H9 (cell line): ENCODE measurements around the gene SPINT1. TPM values are rescaled to one million over a fixed set of nuclear protein-coding genes. Genes with fewer than 3 reads are reported as not detected.

Experiments used
- DNase-seq: peaks from one replicate; pipeline ENCODE4 v3.0.0-alpha.2; 2017
- H2AFZ ChIP-seq: one replicate; pipeline ENCODE4 v1.6.1; 2013; ENCODE audit warnings: mild to moderate bottlenecking, low read length, control low read depth, moderate library complexity
- H2AK5ac ChIP-seq: 2 replicates; pipeline ENCODE4 v1.6.1; 2013; ENCODE audit warnings: low read length, control low read depth, mixed read lengths; ENCODE audit not compliant: insufficient read length
- H2BK120ac ChIP-seq: one replicate; pipeline ENCODE4 v1.6.1; 2013; ENCODE audit warnings: low read depth, mild to moderate bottlenecking, low read length, control low read depth, inconsistent platforms; ENCODE audit not compliant: poor library complexity, severe bottlenecking
- H2BK12ac ChIP-seq: 2 replicates; pipeline ENCODE4 v1.6.1; 2013; ENCODE audit warnings: low read length, control low read depth, mixed read lengths, low read depth; ENCODE audit not compliant: insufficient read length
- H2BK15ac ChIP-seq: 2 replicates; pipeline ENCODE4 v1.6.1; 2013; ENCODE audit warnings: low read depth, low read length, control low read depth
- H2BK20ac ChIP-seq: one replicate; pipeline ENCODE4 v1.6.1; 2013; ENCODE audit warnings: low read depth, mild to moderate bottlenecking, low read length, control low read depth, inconsistent platforms; ENCODE audit not compliant: poor library complexity, severe bottlenecking
- H2BK5ac ChIP-seq: 2 replicates; pipeline ENCODE4 v1.6.1; 2013; ENCODE audit warnings: low read length, control low read depth, mixed read lengths; ENCODE audit not compliant: insufficient read length
- H3K14ac ChIP-seq: 2 replicates; pipeline ENCODE4 v1.6.1; 2013; ENCODE audit warnings: low read length, control low read depth; ENCODE audit not compliant: insufficient read depth
- H3K18ac ChIP-seq: 2 replicates; pipeline ENCODE4 v1.6.1; 2013; ENCODE audit warnings: low read depth, mild to moderate bottlenecking, mixed read lengths, low read length, control low read depth; ENCODE audit not compliant: insufficient read length
- H3K23ac ChIP-seq: 2 replicates; pipeline ENCODE4 v1.6.1; 2013; ENCODE audit warnings: low read length, control low read depth, mixed read lengths, low read depth; ENCODE audit not compliant: insufficient read length
- H3K23me2 ChIP-seq: 2 replicates; pipeline ENCODE4 v1.6.1; 2013; ENCODE audit warnings: low read depth, mild to moderate bottlenecking, mixed read lengths, low read length, control low read depth; ENCODE audit not compliant: insufficient read length, poor library complexity, severe bottlenecking
- H3K27ac ChIP-seq: 2 replicates; pipeline ENCODE4 v1.5.1; 2013; ENCODE audit warnings: low read length, control low read depth, mixed read lengths, low read depth; ENCODE audit not compliant: insufficient read length
- H3K27me3 ChIP-seq: 2 replicates; pipeline ENCODE4 v1.6.1; 2013; ENCODE audit warnings: low read length, control low read depth, inconsistent platforms; ENCODE audit not compliant: insufficient read depth
- H3K4ac ChIP-seq: 2 replicates; pipeline ENCODE4 v1.6.1; 2013; ENCODE audit warnings: low read depth, mild to moderate bottlenecking, control low read depth, inconsistent platforms, low read length, moderate library complexity
- H3K4me1 ChIP-seq: 2 replicates; pipeline ENCODE4 v1.6.1; 2013; ENCODE audit warnings: low read length, control low read depth, inconsistent platforms; ENCODE audit not compliant: insufficient read depth
- H3K4me2 ChIP-seq: 2 replicates; pipeline ENCODE4 v1.6.1; 2013; ENCODE audit warnings: low read length, control low read depth, mixed read lengths; ENCODE audit not compliant: insufficient read length, insufficient read depth
- H3K56ac ChIP-seq: 2 replicates; pipeline ENCODE4 v1.6.1; 2013; ENCODE audit warnings: low read depth, mild to moderate bottlenecking, mixed read lengths, low read length, control low read depth; ENCODE audit not compliant: insufficient read length
- H3K79me1 ChIP-seq: 2 replicates; pipeline ENCODE4 v1.6.1; 2013; ENCODE audit warnings: low read depth, mild to moderate bottlenecking, moderate library complexity, low read length, control low read depth, inconsistent platforms; ENCODE audit not compliant: insufficient read depth, poor library complexity, severe bottlenecking
- H3K79me2 ChIP-seq: 2 replicates; pipeline ENCODE4 v1.6.1; 2013; ENCODE audit warnings: low read length, control low read depth, inconsistent platforms; ENCODE audit not compliant: insufficient read depth
- H3K9ac ChIP-seq: 2 replicates; pipeline ENCODE4 v1.6.1; 2013; ENCODE audit warnings: low read length, control low read depth, mixed read lengths; ENCODE audit not compliant: insufficient read length; ENCODE audit errors: extremely low read depth
- H3K9me3 ChIP-seq: one replicate; pipeline ENCODE4 v1.6.1; 2013; ENCODE audit warnings: low read depth, low read length, inconsistent platforms; ENCODE audit not compliant: control insufficient read depth
- H3T11ph ChIP-seq: one replicate; pipeline ENCODE4 v1.6.1; 2013; ENCODE audit warnings: mild to moderate bottlenecking, low read length, control low read depth, inconsistent platforms
- H4K20me1 ChIP-seq: one replicate; pipeline ENCODE4 v1.6.1; 2013; ENCODE audit not compliant: control insufficient read depth, insufficient read length, insufficient read depth
- H4K5ac ChIP-seq: 2 replicates; pipeline ENCODE4 v1.6.1; 2013; ENCODE audit warnings: low read depth, mild to moderate bottlenecking, mixed read lengths, low read length, control low read depth; ENCODE audit not compliant: insufficient read length
- H4K8ac ChIP-seq: replicated peaks from 2 replicates; pipeline ENCODE4 v1.6.1; 2013; ENCODE audit warnings: low read length, control low read depth, mixed read lengths, low read depth; ENCODE audit not compliant: insufficient read length
- H4K91ac ChIP-seq: 2 replicates; pipeline ENCODE4 v1.6.1; 2013; ENCODE audit warnings: low read depth, mild to moderate bottlenecking, moderate library complexity, mixed read lengths, low read length, control low read depth; ENCODE audit not compliant: insufficient read length
- H3K27ac Mint-ChIP-seq, 3 experiments: 2 replicates in 2 of 3; 3 replicates in 1 of 3; pipeline ENCODE4 v1.8.0; 2020 to 2021; ENCODE audit warnings: mixed read lengths in 3 of 3, mild to moderate bottlenecking in 1 of 3, moderate library complexity in 1 of 3
- H3K27me3 Mint-ChIP-seq: 2 replicates; pipeline ENCODE4 v1.8.0; 2021; ENCODE audit warnings: low read depth, mild to moderate bottlenecking, moderate library complexity, mixed read lengths
- H3K36me3 Mint-ChIP-seq, 3 experiments: 2 replicates in 2 of 3; 3 replicates in 1 of 3; pipeline ENCODE4 v1.8.0; 2020 to 2021; ENCODE audit warnings: low read depth in 3 of 3, mixed read lengths in 3 of 3; ENCODE audit not compliant: insufficient read depth in 1 of 3
- H3K4me1 Mint-ChIP-seq, 2 experiments: 2 replicates each; pipeline ENCODE4 v1.8.0; 2020; ENCODE audit warnings: mixed read lengths in 2 of 2
- H3K4me3 Mint-ChIP-seq, 2 experiments: 2 replicates in 1 of 2; 3 replicates in 1 of 2; pipeline ENCODE4 v1.8.0; 2020 to 2021; ENCODE audit warnings: mild to moderate bottlenecking in 2 of 2, mixed read lengths in 2 of 2, moderate library complexity in 1 of 2
- H3K9me3 Mint-ChIP-seq, 2 experiments: 2 replicates in 1 of 2; 3 replicates in 1 of 2; pipeline ENCODE4 v1.8.0; 2020; ENCODE audit warnings: mild to moderate bottlenecking in 2 of 2, mixed read lengths in 2 of 2, moderate library complexity in 1 of 2
- CTCF ChIP-seq: fragments of 200-600 bp; sonication (generic); conservative IDR thresholded peaks from 3 replicates; pipeline ENCODE4 v1.8.0; 2021; ENCODE audit warnings: antibody characterized with exemption, mild to moderate bottlenecking
- total RNA-seq: library from RNA; stranded (reverse); gene quantifications from 2 replicates; pipeline ENCODE4 v1.2.1, GENCODE V29; 2021

SPINT1 gene
- total RNA-seq, 1 experiment from 2014 or later: 130 TPM

- no peak overlapping the region for H2BK20ac ChIP-seq
- Mint-ChIP-seq H3K27me3 (no peaks in the 10 kb centered on the region), H3K4me1 (peaks cover 9% of the 10 kb centered on the region in 2 experiments), H3K27ac (no peak overlapping the region), H3K4me3 (no peak overlapping the region), H3K36me3 (peaks cover 0 to 2% (median 0%) of the 10 kb centered on the region in 3 experiments; a peak in 1 of 7 replicates), H3K9me3 (no peaks in the 10 kb centered on the region)
- H3K79me1 ChIP-seq: no peaks in the 10 kb centered on the region
- H2BK12ac ChIP-seq: no peak overlapping the region
- H3K27ac ChIP-seq: no peak overlapping the region
- no peaks in the 10 kb centered on the region for H3K27me3 ChIP-seq
- no peak overlapping the region for H3K4me2 ChIP-seq
- H3T11ph ChIP-seq: no peak overlapping the region
- no peak overlapping the region for H3K18ac ChIP-seq
- H3K9ac ChIP-seq: no peak overlapping the region
- H3K56ac ChIP-seq: no peak overlapping the region
- no peak for TF ChIP-seq CTCF
- no peak overlapping the region for H2BK5ac ChIP-seq
- no peak overlapping the region for H2AFZ ChIP-seq
- no peak overlapping the region for H4K91ac ChIP-seq
- H2AK5ac ChIP-seq: no peak overlapping the region
- H3K23ac ChIP-seq: no peak overlapping the region
- no peak overlapping the region for H2BK120ac ChIP-seq
- H3K23me2 ChIP-seq: no peaks in the 10 kb centered on the region
- H3K79me2 ChIP-seq: no peaks in the 10 kb centered on the region
- no peak overlapping the region for H2BK15ac ChIP-seq
- H4K8ac ChIP-seq: no peak overlapping the region
- DNase-seq: no peak
- H4K5ac ChIP-seq: no peak overlapping the region
- no peaks in the 10 kb centered on the region for H4K20me1 ChIP-seq
- H3K4ac ChIP-seq: no peak overlapping the region
- H3K14ac ChIP-seq: no peak overlapping the region
- H3K9me3 ChIP-seq: no peaks in the 10 kb centered on the region
- H3K4me1 ChIP-seq: peaks cover 2% of the 10 kb centered on the region; the same call in 1 of the 2 replicates
These were observed 10.9 kb upstream of the SPINT1 start for GRCh38 chr15:40832903-40833302.
